Measurements from ENCODE around the gene LTBP1.

DNA sequence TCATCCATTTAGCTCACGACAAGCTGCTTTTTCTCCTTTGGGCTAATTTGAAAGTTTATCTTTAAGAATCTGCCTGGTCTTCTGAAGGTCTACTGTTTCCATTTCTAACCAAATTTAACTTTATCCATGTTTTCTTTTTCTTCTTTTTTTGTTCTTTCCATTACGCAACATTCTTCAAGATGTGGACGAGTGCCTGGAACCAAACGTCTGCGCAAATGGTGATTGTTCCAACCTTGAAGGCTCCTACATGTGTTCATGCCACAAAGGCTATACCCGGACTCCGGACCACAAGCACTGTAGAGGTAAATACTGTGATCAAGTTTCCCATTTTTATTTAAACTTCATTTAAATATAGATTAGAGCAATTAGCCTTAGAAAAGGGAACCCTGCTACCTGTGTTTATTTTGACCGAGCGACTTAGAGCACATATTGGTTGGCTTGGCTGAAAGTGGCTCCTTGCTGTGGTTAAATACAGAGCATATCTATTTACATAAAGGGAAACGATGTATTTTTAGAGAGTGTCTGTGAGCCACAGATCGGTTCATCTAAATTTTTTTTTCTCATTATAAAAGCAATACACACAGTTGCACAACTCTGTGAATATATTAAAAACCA is 346.3 kb downstream of the LTBP1 start:
- TF ChIP-seq POLR2A (IDR thresholded peaks at IDR 0.05) (no peak), POLR2AphosphoS5 (IDR thresholded peaks at IDR 0.05) (no peak)
- TF ChIP-seq, protein P1, sequence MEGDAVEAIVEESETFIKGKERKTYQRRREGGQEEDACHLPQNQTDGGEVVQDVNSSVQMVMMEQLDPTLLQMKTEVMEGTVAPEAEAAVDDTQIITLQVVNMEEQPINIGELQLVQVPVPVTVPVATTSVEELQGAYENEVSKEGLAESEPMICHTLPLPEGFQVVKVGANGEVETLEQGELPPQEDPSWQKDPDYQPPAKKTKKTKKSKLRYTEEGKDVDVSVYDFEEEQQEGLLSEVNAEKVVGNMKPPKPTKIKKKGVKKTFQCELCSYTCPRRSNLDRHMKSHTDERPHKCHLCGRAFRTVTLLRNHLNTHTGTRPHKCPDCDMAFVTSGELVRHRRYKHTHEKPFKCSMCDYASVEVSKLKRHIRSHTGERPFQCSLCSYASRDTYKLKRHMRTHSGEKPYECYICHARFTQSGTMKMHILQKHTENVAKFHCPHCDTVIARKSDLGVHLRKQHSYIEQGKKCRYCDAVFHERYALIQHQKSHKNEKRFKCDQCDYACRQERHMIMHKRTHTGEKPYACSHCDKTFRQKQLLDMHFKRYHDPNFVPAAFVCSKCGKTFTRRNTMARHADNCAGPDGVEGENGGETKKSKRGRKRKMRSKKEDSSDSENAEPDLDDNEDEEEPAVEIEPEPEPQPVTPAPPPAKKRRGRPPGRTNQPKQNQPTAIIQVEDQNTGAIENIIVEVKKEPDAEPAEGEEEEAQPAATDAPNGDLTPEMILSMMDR (IDR thresholded peaks at IDR 0.05) = no peak

Data from breast epithelium (tissue), 3 donors.